GM18858 (cell line): ENCODE data around the gene CXXC5.
"Not testable (repeated sequence)": the region's sequence is repeated elsewhere in the genome, so short reads cannot be mapped to it uniquely, and the experiment has no call there.

ENCODE experiments used
- ATAC-seq: cut with Tn5 transposase; IDR thresholded peaks from one replicate; pipeline ENCODE4 v1.9.1; 2021; ENCODE audit not compliant: unreplicated experiment

The CXXC5 gene

GRCh38 chr5:139708877-139709581 lies 60.9 kb downstream of the CXXC5 start:
- no peak for ATAC-seq

DNA sequence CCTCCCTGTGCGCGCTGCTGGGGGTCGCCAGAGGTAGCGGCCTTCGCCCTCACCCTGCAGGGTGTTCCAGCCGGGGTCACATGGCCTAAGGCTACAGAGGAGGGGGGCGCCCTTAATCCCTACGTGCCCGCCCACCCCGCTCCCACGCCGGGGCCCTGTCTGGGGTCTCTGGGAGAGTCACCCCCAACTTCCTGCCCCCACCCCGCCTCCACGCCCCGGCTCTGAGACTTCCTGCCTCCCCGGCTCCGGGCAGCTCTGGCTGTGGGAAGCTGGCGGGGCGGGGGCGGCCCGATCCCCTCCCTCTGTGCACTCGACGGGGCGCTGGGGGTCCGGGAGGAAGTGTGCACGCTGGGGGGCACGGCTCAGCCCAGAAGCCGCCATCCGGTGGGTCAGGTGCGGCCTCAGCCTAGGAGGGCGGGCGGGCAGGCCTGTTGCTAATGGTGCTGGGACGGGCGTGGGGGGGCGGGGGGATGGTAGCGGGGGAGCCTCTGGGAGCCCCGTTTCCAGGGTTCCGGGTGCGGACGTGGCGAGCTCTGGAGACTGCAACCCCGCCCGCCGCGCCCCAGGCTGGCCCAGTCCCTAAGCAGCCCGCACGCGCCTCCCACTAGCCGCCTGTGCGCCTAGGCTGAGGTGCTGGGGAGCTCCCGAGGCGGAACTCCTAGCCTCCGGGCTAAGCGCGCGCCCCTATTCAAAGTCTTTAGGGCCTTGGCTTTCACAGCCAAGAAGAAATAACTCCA lies 61.6 kb downstream of the CXXC5 start:
- no peak for ATAC-seq

GRCh38 chr5:139710319-139711066 lies 62.3 kb downstream of the CXXC5 start:
- ATAC-seq: no peak

- no peak for ATAC-seq
Measured at GRCh38 chr5:139711067-139711905, 63.1 kb downstream of the CXXC5 start.

GRCh38 chr5:139711906-139712224 lies 63.7 kb downstream of the CXXC5 start:
- no peak for ATAC-seq

- no peak for ATAC-seq
Measured at GRCh38 chr5:139712412-139712811, 64.3 kb downstream of the CXXC5 start.

DNA sequence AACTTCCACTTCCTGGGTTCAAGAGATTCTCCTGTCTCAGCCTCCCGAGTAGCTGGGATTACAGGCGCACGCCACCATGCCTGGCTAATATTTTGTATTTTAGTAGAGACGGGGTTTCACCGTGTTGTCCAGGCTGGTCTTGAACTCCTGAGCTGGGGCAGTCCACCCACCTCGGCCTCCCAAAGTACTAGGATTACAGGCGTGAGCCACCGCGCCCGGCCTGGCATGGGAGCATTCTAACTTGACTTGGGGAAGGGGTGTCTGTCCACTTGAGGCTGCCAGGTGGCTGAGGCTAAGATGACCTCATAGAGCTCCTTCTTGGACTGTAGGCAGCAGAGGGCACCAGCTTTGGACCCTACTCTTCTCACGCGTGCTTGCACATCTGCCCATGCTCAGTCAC lies 65.7 kb downstream of the CXXC5 start:
- not testable (repeated sequence) for ATAC-seq

GRCh38 chr5:139717221-139717620 lies 69.1 kb downstream of the CXXC5 start:
- no peak for ATAC-seq

- not testable (repeated sequence) for ATAC-seq
Measured at GRCh38 chr5:139718403-139718802, 70.3 kb downstream of the CXXC5 start.

DNA sequence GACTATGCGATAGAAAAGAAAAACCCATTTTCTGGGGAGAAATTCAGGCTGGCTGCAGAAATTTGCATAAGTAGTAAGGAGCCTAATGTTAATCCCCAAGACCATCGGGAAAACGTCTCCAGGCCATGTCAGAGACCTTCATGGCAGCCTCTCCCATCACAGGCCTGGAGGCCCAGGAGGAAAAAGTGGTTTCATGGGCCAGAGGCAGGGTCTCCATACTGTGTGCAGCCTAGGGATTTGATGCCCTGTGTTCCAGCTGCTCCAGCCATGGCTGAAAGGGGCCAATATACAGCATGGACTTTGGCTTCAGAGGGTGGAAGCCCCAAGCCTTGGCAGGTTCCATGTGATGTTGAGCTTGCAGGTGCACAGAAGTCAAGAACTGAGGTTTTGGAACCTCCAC lies 71.8 kb downstream of the CXXC5 start:
- ATAC-seq: not testable (repeated sequence)

DNA sequence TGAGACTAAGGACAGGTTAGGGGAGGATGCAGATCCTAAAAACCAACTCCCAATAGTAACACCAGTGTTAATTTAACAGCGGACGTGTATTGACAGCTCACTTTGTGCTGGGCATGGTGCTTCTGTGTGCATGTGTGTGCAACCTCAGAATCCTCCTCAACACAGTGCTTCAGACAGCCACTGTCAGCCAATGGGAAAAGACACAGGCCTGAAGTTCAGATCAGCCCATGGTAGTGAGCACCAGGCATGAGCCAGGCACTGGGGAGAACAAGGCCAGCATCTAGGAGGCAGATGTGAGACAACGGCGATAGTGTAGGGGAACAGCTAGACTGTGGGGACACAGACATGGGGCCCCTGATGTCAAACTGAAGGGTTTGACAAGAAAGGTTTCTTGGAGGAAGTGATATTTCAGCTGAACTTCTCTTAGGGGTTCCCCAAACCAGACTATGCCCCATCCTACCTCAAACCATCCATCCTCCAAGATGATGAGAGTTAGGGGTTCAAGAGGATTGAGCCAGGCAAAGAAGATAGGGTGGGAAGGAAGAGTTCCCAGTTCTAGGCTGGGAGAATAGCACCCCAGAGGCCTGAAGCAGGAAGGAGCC lies 75.9 kb downstream of the CXXC5 start:
- no peak for ATAC-seq

DNA sequence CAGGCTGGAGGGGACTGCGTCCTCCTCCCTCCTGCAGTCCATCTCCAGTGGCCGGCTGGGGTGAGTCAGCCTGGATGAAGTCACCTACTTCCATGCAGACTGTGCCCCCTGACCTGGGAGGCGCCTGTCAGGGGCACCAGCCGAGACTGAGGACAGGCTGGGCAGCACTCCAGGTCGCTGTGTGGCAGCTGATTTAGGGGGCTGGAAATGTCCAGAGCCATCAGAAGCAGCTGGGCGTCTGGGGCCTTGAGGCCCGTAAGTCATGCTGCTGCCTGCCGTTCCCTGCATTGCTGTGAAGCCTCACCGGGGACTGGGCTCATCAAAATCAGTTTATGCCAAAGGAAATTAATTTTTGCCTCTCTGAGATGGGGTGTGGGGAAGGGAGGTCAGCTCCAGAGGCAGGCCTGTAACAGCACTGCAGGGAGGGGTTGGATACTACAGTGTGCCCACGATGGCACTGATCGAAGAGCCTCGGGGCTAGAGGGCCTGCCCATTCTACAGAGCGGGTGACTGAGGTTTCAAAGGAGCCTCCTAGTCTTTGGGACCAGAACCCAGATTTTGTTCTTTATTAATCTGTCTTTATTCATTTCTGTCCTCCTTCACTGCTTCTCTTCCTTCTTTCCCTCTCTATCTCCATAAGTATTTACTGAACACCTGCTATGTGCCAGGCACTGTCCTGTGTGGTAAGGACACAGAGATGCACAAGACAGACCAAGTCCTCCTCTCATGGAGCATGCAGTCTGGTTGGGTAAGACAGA lies 77.1 kb downstream of the CXXC5 start:
- no peak for ATAC-seq

DNA sequence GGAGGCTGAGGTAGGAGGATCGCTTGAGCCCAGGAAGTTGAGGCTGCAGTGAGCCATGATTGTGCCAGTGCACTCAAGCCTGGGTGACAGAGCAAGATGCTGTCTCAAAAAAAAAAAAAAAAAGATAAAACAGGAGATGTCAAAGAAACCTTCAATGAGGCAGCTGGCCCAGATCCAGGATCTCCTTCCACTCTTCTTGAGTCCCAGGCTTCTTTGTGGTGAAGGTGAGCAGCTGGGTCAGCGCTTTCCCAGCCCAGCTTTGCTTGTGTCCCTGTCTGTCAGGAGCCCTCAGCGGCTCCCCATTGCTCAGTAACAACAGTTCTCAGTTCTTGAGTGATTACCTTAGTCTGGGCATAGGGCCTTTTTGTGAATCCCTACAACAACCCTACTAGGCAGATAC lies 78.1 kb downstream of the CXXC5 start:
- ATAC-seq: no peak

GRCh38 chr5:139727615-139728014 lies 79.5 kb downstream of the CXXC5 start:
- ATAC-seq: not testable (repeated sequence)

- ATAC-seq: no peak
Measured at GRCh38 chr5:139731281-139731680, 83.1 kb downstream of the CXXC5 start.

GRCh38 chr5:139732019-139732418 lies 83.9 kb downstream of the CXXC5 start:
- ATAC-seq: no peak

- ATAC-seq: no peak
Measured at GRCh38 chr5:139733010-139733688, 85.0 kb downstream of the CXXC5 start.
